Gastrocnemius medialis (tissue), 4 donors: Measurements from ENCODE around the gene NSMCE3.

Experiments
- POLR2A ChIP-seq, 2 donors: fragments of 450-650 bp; IDR thresholded peaks; one replicate each; pipeline ENCODE4 v1.6.1; 2017; ENCODE audit warnings: antibody characterized with exemption in 2 of 2, mild to moderate bottlenecking in 2 of 2, moderate library complexity in 2 of 2
- TF ChIP-seq, protein P1 (sequence below), 5 experiments: fragments of 450-650 bp in 3 of 5; fragments of 200-600 bp in 2 of 5; sonication (generic) in 2 of 5; IDR thresholded peaks in 4 of 5; conservative IDR thresholded peaks in 1 of 5; 1 replicate in 4 of 5; 2 replicates in 1 of 5; pipeline ENCODE4 v1.5.1; 2016 to 2019; ENCODE audit warnings: antibody characterized with exemption in 5 of 5, mild to moderate bottlenecking in 3 of 5, moderate library complexity in 3 of 5

DNA sequence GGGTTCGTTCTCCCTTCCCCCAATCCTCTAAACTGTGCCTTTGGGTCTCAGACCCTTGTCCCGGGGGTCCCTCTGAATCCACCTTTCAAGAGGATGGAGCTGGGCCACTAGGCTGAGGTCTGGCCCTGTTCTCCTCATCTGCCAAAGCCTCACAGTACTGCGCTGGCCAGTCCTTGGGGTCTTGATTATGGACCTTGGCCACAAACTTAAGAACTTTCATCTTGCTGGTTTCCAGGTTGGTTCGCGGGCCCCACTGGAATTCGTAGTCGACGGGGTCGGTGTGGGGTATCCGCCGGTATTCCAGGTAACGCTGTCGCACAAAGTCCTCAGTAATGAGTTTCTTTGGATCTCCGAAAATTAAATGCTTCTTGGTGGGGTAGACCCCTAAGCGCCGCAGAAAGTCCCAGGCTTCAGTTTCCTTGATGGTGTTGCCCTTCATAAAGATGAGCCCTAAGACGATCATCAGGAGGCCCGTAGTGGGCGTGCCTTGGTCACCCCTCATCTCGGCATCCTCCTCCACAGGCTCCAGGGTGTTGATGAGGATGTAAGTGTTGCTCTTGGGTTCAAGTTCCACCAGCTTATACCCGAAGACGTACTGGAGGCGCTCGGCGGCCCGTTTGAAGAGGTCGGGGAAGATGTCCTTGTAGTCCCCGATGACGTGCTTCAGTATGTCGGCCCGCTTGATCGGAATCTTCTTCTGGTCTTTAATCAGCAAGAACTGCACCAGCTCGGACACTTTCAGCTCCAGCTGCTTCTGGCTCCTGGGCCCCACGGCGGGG, 727 bp downstream of the NSMCE3 start:
- TF ChIP-seq POLR2A (IDR thresholded peaks at IDR 0.05): no peak
- TF ChIP-seq, protein P1, sequence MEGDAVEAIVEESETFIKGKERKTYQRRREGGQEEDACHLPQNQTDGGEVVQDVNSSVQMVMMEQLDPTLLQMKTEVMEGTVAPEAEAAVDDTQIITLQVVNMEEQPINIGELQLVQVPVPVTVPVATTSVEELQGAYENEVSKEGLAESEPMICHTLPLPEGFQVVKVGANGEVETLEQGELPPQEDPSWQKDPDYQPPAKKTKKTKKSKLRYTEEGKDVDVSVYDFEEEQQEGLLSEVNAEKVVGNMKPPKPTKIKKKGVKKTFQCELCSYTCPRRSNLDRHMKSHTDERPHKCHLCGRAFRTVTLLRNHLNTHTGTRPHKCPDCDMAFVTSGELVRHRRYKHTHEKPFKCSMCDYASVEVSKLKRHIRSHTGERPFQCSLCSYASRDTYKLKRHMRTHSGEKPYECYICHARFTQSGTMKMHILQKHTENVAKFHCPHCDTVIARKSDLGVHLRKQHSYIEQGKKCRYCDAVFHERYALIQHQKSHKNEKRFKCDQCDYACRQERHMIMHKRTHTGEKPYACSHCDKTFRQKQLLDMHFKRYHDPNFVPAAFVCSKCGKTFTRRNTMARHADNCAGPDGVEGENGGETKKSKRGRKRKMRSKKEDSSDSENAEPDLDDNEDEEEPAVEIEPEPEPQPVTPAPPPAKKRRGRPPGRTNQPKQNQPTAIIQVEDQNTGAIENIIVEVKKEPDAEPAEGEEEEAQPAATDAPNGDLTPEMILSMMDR (IDR thresholded peaks at IDR 0.05 in 4 of 5, conservative IDR thresholded peaks at IDR 0.05 in 1 of 5): no peak
